Endodermal cell (in vitro differentiated cells): Measurements from ENCODE around the gene TFAP2A. TPM values are rescaled to one million over a fixed set of nuclear protein-coding genes. Genes with fewer than 3 reads are reported as not detected.

Experiments used
- DNase-seq: peaks from one replicate; pipeline ENCODE4 v3.0.0-alpha.2; 2017
- H3K27ac ChIP-seq: 2 replicates; pipeline ENCODE4 v1.5.1; 2013; ENCODE audit warnings: mild to moderate bottlenecking, low read depth, low read length, moderate library complexity
- H3K27me3 ChIP-seq: 2 replicates; pipeline ENCODE4 v1.6.1; 2013; ENCODE audit warnings: mild to moderate bottlenecking, low read length, moderate library complexity; ENCODE audit not compliant: insufficient read depth, control insufficient read depth, poor library complexity, severe bottlenecking
- H3K36me3 ChIP-seq: 2 replicates; pipeline ENCODE4 v1.7.0; 2013; ENCODE audit warnings: mild to moderate bottlenecking, low read length, moderate library complexity; ENCODE audit not compliant: control insufficient read depth, insufficient read depth
- H3K4me1 ChIP-seq: one replicate; pipeline ENCODE4 v1.7.0; 2013; ENCODE audit warnings: low read length; ENCODE audit not compliant: control insufficient read depth, insufficient read depth
- H3K4me3 ChIP-seq: 2 replicates; pipeline ENCODE4 v1.5.1; 2013; ENCODE audit warnings: mild to moderate bottlenecking, low read length, moderate library complexity
- H3K9ac ChIP-seq: 2 replicates; pipeline ENCODE4 v1.6.1; 2013; ENCODE audit warnings: mild to moderate bottlenecking, low read length, moderate library complexity; ENCODE audit not compliant: poor library complexity, severe bottlenecking; ENCODE audit errors: extremely low read depth
- H3K9me3 ChIP-seq: 2 replicates; pipeline ENCODE4 v1.6.1; 2013; ENCODE audit warnings: mild to moderate bottlenecking, low read length, moderate library complexity; ENCODE audit not compliant: control insufficient read depth
- H3K27ac Mint-ChIP-seq: 2 replicates; pipeline ENCODE4 v1.8.0; 2020; ENCODE audit warnings: mixed read lengths
- H3K27me3 Mint-ChIP-seq: 2 replicates; pipeline ENCODE4 v1.8.0; 2021; ENCODE audit warnings: mild to moderate bottlenecking, mixed read lengths; ENCODE audit not compliant: insufficient read depth
- H3K36me3 Mint-ChIP-seq: 2 replicates; pipeline ENCODE4 v1.8.0; 2020; ENCODE audit warnings: low read depth, mixed read lengths
- H3K4me1 Mint-ChIP-seq: 2 replicates; pipeline ENCODE4 v1.8.0; 2020; ENCODE audit warnings: mixed read lengths
- H3K4me3 Mint-ChIP-seq: 2 replicates; pipeline ENCODE4 v1.8.0; 2020; ENCODE audit warnings: mild to moderate bottlenecking, moderate library complexity, mixed read lengths
- H3K9me3 Mint-ChIP-seq: 2 replicates; pipeline ENCODE4 v1.8.0; 2020; ENCODE audit warnings: mild to moderate bottlenecking, mixed read lengths
- WGBS, 2 experiments: methylation state at CpG; one replicate each; pipeline versions ENCODE4 v1.1.5 to v1.1.7; 2013; ENCODE audit warnings: missing lambda C conversion rate in 2 of 2, mixed read lengths in 1 of 2; ENCODE audit not compliant: insufficient coverage in 1 of 2, insufficient read length in 1 of 2; 5-methylcytosine and 5-hydroxymethylcytosine counted together
- total RNA-seq, 2 donors: library from RNA; stranded (reverse); fragmentation: NEBNext Ultra II Directional in 1 of 2; extraction: Animal tissue kit (Norgen Biotek cat#: 25700) in 1 of 2; gene quantifications; 2 replicates in 1 of 2; 3 replicates in 1 of 2; pipeline ENCODE4 v1.2.1, GENCODE V29; 2021
- TF ChIP-seq, protein P1 (sequence below): fragments of 200-600 bp; sonication (generic); conservative IDR thresholded peaks from 2 replicates; pipeline ENCODE4 v1.5.0; 2021; ENCODE audit warnings: antibody characterized with exemption, mild to moderate bottlenecking

The TFAP2A gene
- total RNA-seq, 2 donors from 2014 or later: 0.51 to 0.69 TPM

DNA sequence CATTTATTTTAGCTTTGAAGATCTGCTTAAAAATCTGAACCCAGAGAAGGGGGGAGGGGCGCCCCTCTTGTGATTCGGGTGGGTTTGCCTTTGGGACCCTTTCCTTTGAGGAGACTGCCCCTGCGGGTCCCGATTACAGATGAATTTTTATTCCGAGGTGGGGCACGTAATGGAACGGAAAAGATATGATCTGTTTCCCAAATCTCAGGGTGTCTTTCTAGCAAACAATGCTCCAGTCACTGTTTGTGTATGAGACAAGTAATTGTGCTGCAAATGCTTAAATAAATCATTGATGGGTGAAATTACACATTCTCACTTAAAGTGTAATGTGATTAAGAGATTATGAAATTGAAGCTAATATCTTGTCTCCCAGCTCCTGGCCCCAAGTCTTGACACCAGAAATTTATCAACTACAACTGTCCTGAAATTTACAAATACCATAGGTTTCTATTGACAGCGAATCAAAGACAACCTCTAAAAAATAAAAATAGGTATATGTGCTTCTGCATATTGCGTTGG lies 30.7 kb downstream of the TFAP2A start:
- no peaks in the 10 kb centered on the region for H3K9me3 Mint-ChIP-seq
- no peak overlapping the region for H3K9ac ChIP-seq
- no peak overlapping the region for H3K4me3 ChIP-seq
- H3K27ac ChIP-seq: peak overlapping the region; percentile 79
- no peak for DNase-seq
- peaks cover 7% of the 10 kb centered on the region for H3K4me1 ChIP-seq
- no peaks in the 10 kb centered on the region for H3K36me3 Mint-ChIP-seq
- H3K36me3 ChIP-seq: no peaks in the 10 kb centered on the region
- peaks cover 32% of the 10 kb centered on the region for H3K4me1 Mint-ChIP-seq
- WGBS, 2 experiments: 5% methylated on average over 5 to 9 of the region's 9 CpGs
- H3K27me3 ChIP-seq: peaks cover 98% of the 10 kb centered on the region
- H3K27me3 Mint-ChIP-seq: peaks cover 99% of the 10 kb centered on the region
- H3K4me3 Mint-ChIP-seq: peak overlapping the region; percentile 27
- no peaks in the 10 kb centered on the region for H3K9me3 ChIP-seq
- H3K27ac Mint-ChIP-seq: no peak overlapping the region
- TF ChIP-seq, protein P1, sequence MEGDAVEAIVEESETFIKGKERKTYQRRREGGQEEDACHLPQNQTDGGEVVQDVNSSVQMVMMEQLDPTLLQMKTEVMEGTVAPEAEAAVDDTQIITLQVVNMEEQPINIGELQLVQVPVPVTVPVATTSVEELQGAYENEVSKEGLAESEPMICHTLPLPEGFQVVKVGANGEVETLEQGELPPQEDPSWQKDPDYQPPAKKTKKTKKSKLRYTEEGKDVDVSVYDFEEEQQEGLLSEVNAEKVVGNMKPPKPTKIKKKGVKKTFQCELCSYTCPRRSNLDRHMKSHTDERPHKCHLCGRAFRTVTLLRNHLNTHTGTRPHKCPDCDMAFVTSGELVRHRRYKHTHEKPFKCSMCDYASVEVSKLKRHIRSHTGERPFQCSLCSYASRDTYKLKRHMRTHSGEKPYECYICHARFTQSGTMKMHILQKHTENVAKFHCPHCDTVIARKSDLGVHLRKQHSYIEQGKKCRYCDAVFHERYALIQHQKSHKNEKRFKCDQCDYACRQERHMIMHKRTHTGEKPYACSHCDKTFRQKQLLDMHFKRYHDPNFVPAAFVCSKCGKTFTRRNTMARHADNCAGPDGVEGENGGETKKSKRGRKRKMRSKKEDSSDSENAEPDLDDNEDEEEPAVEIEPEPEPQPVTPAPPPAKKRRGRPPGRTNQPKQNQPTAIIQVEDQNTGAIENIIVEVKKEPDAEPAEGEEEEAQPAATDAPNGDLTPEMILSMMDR: no peak

DNA sequence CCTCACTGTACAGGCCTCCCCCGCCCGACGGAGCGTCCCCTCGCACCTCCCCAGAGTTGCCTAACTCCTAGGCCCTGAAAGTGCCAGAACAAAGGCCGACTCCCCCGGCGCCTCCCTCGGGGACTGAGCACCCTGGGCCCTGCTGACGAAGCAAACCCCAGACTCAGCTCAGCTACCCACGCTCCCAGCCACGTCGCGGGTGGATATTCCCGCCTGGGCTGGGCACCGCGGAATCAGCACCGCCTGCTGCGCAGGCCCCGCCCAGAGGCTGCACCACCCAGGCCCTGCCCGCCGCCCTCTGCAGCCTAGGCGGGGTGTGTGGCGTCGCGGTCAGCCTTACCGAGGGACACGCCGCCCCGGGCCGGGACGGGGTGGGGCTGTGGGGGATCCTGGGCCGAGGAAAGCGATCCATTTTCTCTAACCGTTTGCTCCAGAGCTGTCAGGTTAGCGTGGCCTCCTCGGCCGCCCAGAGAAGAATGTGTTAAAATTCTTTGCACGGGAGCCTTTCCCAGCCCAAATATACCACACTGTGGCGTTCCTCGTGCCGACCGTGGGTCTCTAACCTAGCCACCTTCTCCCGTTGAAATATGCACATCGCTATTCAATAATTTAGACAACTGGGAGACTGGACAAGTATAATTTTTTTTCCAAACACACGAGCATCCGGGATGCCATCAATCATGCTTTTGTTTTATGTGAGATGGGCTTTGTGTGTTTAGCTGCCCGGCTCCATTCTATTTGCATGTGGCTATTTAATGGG lies 31.4 kb downstream of the TFAP2A start:
- no peak overlapping the region for H3K4me3 ChIP-seq
- WGBS, 2 experiments: 2 to 3% methylated on average over 22 to 48 of the region's 48 CpGs
- TF ChIP-seq, protein P1: no peak
- H3K27me3 ChIP-seq: peaks cover 92% of the 10 kb centered on the region
- DNase-seq: peak; percentile 73
- no peak overlapping the region for H3K9ac ChIP-seq
- Mint-ChIP-seq H3K9me3 (no peaks in the 10 kb centered on the region), H3K27me3 (peaks cover 96% of the 10 kb centered on the region), H3K36me3 (no peaks in the 10 kb centered on the region), H3K4me3 (no peak overlapping the region), H3K4me1 (peaks cover 32% of the 10 kb centered on the region), H3K27ac (no peak overlapping the region)
- H3K9me3 ChIP-seq: no peaks in the 10 kb centered on the region
- H3K4me1 ChIP-seq: peaks cover 7% of the 10 kb centered on the region
- H3K27ac ChIP-seq: peak overlapping the region; percentile 79
- no peaks in the 10 kb centered on the region for H3K36me3 ChIP-seq

DNA sequence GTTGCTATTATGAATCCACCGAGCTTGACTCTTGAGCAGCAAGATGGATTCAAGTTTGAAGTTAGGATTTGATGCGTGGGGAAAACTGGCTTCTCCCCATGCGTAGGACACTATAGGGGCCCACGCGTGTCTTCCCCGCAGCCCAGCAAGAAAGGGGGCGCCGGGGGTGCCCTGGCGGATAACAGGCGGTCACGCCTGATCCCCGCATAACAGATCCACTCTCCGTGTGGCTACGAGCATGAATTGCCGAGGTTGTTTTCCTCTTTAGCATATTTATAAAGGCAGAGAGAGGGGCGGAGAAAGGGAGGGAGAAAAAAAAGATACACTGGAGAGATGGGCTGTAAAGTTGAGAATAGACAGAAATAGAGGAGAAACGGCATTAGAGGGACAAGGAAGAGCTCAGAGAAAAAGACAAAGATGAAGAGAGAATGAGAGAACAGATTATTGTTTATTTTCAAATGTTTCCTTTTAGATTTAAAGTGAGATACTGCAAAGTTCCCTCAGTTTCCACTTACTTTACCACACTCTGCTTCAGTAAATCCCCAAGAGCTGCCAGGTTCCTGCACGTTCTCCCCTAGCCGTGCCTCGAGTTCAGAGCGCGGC lies 32.0 kb downstream of the TFAP2A start:
- Mint-ChIP-seq H3K4me1 (peaks cover 32% of the 10 kb centered on the region), H3K27ac (no peak overlapping the region), H3K27me3 (peaks cover 96% of the 10 kb centered on the region), H3K4me3 (no peak overlapping the region), H3K9me3 (no peaks in the 10 kb centered on the region), H3K36me3 (no peaks in the 10 kb centered on the region)
- WGBS, 2 experiments: 5% methylated on average over 11 to 22 of the region's 22 CpGs
- H3K36me3 ChIP-seq: no peaks in the 10 kb centered on the region
- H3K4me1 ChIP-seq: peaks cover 7% of the 10 kb centered on the region
- H3K27ac ChIP-seq: peak overlapping the region; percentile 79
- DNase-seq: no peak
- H3K4me3 ChIP-seq: no peak overlapping the region
- TF ChIP-seq, protein P1: no peak
- no peaks in the 10 kb centered on the region for H3K9me3 ChIP-seq
- no peak overlapping the region for H3K9ac ChIP-seq
- peaks cover 85% of the 10 kb centered on the region for H3K27me3 ChIP-seq
